GM18867 (cell line): Measurements from ENCODE around the gene EPS8.
"Not testable (repeated sequence)": the region's sequence is repeated elsewhere in the genome, so short reads cannot be mapped to it uniquely, and the experiment has no call there.

Experiments
- ATAC-seq: cut with Tn5 transposase; IDR thresholded peaks from one replicate; pipeline ENCODE4 v1.9.1; 2021; ENCODE audit warnings: mild to moderate bottlenecking, moderate library complexity; ENCODE audit not compliant: unreplicated experiment

EPS8 gene

DNA sequence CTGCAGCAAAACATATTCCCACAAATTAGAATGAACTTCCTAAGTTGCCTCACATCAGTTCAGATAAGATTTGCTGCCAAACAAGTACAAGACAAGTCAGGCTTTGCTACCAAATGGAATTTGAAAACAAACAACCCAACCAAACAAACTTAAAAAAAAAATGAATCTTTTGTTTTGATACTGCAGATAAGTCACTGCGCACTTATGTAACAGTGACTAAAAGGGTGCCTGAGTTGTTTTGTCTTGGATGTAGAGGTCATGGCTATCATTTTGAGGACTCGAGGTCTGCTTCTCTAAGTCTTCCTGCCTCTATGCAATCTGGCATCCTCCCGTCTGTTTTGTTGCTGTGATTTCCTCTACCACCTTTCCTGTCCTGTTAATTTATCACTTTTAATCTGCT, 11.1 kb upstream of the EPS8 start:
- ATAC-seq: no peak

DNA sequence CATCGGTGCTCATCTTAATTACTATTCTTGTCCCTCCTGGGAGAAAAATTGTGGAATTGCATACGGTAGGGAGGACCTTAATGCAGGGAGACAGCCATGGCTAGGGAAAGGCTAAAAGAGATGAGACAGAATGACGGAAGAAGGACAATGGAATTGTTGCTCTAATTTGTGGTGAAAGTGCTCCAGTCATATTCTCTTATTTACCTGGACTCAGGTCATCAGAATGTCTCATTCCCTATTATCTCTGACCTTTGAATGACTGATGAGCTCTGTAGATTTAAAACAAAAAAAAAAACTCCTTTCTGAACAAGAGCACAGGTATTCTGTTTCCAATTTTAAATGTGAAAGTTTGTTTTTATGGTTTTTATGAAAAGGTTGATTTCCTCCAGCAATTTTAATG, 8.6 kb upstream of the EPS8 start:
- ATAC-seq: no peak

DNA sequence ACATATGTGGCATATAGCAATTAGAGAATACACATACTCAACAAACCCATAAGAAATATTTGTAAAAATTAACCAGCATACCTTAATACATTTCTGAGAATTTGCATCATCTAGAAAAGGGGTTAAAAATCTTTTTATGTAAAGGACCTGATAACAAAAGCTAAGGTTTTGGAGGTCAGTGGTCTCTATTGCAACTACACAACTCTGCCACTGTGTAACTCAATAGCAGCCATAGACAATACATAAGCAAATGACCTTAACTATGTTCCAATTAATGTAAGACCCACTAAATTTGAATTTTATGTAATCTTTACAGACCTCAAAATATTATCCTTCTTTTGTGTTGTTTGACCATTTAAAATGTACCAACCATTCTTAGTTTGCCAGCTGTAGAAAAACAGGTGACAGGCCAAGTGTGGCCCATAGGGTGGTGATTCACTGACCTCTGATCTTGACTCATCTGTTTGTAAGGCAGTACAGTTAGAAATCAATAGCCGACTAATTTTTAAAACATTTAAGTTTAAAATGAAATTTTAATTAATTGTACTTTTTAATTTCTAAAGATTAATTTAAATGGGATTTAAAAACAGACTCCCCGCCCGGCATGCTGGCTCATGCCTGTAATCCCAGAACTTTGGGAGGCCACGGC, 7.4 kb upstream of the EPS8 start:
- ATAC-seq: no peak

DNA sequence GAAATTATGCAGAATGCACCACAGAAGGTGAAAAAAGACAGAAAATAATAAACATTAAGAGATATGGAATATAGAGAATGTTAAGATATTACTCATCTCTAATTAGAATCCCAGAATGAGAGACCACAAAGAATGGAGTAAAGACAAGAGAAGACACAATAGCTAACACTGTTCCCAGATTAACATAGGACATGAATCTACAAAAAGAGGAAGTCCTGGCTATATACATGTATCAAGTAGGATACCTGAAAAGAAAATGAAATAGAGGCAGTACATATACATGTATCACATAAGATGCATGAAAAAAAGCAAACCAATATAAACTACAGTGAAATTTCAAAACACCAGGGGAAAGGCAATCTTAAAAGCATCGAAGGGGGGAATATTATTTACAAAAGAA, 5.6 kb upstream of the EPS8 start:
- ATAC-seq: no peak

DNA sequence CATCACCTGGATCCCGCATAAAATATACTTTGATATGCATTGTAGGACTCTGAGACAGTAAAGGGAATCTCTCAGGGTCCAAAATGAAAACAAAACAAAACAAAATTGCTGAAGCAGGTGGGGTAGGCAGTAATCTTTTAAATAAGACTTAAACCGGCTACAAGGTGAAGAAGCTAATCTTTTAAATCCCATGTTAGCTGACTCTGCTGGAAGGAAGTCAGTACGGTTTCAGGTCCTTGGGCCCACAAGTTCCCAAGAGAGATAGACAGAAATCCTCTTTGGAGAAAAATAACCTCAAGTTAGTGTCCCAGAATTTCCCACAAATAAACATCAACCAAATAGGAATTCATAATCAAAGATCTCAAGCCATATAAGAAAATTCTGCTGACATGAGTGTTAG, 5.0 kb upstream of the EPS8 start:
- ATAC-seq: no peak

DNA sequence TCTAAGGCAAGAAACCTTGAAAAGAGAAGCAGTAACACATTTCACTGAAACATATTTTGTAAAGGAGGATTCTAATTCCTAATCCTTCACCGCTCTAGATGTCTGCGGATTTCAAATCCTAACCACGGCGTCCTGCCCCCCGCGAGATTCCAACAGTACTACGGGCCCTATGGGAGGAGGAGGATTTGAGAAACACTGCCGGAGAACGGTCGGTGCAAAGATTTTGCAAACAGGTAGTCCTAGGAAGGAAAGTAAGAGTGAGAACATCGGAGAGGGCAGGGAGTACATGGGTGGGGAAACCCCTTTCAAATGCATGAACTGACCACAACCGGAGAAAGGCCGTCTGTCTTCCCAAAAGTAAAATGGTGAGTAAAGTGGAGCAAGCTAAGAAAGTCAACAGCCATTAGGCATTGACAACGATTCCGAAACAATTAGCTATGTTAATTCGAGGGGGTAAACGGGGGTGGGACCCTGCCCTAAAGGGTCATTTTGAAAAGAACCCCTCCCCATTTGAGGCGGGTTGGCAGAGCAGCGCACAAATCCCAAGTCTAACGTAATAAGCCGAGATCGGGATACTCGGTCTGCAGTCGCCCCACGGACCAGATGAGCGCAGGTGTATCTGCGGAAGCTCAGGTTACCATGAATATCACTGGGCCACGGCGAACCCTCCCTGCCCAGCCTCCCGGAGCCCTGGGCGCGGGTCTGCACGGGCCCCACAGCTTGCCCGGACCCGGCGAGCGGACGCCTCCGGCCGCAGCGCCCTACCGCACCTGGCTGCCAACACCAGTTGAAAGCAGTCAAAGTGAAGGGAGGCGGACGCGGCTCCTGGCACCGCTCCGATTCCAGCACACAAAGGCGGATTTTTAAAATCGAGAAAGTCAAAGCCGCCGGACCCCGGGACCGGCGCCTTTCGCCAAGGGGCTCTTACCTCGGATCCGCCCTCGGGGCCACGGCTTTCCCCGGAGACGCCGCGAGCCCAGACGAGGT, 662 bp downstream of the EPS8 start:
- peak; percentile 35 for ATAC-seq

DNA sequence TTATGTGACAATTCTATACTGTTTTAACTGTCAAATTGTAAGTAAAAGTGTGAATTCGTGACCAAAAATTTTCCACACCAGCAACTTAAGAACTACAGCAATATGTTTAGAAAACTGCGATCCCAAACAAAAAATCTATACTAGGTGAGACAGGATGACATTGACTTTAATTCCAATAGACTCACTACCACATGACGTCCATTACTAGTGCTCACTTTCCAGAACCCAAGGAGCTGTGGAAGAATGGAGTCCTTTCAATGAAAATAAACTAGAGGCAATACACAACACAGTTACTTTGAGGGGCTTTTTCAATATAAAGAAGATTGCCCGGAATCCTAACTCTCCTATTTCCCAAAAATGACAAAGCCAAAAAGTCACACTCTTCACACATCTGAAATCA, 1.4 kb downstream of the EPS8 start:
- no peak for ATAC-seq

DNA sequence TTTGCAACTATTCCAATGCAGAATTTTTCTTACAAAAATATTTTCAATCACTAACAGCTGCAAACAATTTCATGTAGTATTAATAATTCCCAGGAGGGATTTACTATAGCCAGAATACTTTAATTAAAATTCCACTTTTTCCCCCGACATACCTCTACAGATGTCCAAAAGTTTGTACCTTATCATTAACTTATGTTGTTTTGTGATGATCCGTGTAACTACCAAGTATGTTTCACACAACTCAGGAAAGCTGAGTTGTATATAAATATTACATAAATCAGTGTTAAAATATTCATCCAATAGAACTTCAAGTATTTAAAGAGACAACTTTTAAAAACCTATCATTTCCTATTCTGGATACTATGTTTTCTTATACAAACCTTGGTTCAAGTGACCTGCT, 2.4 kb downstream of the EPS8 start:
- no peak for ATAC-seq

DNA sequence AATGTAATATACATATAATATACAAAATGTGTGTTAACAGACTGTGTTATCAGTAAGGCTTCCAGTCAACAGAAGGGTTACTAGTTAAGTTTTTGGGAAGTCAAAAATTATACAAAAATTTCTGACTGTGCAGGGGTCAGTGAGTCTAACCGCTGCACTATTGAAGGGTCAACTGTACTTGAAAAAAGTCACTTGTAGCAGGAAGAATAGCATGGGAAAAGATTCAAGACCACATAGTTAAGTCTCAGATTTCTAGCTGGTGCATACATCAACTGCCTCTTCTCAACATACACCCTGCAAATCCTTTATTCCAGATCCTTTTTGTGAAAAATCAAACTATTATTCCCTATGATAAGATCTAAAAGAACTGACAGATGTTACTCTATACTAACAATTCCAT, 5.9 kb downstream of the EPS8 start:
- no peak for ATAC-seq

DNA sequence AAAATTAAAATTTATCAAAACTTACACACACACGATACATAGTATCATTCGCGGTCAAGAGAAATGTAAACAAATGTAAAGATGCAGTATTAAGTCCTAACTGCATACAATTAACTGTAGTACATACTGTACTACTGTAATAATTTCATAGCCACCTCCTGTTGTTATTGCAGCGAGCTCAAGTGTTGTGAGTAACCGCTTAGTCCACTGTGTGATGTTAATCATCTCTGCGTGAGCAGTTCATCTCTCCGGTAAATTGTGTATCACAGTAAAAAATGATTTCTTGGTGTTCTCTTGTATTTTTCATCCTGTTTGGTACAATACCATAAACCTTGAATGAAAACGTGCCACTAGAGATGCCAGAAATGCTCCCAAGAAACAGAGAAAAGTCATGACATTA, 6.5 kb downstream of the EPS8 start:
- no peak for ATAC-seq

DNA sequence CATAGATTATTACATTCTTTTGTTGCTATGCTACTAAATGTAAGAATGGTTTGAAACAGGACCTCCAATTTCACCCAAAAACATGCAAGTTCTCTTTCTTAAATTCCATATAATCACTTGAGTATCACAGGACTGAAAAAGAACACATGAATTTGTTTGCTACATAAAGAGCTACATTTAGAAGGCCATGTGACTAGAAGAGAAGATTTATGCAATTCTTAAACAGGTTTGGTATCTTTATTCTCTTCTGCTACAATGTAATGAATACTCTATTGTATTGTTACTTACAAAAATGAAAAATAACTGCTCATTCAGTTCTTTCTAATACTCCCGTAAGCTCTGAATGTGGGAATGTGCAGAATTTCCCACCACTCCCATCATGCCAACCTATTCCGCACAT, 9.3 kb downstream of the EPS8 start:
- no peak for ATAC-seq

DNA sequence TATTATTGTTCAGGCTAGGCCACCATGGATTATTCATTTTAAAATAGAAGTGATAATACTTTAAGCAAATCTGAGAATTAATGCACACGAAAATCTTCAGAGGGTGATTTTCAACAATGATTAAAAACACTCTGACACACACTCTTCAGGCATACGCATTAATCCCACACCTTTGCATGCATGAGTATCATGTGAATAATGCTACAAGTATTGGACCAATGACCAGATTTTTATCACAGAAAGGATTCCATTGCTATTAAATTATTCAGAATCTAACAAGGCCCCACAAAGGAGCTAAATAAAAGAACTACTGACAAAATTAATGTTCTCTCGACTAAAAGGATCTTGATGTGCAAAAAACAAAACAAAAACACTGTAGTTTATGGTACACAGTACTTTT, 11.1 kb downstream of the EPS8 start:
- ATAC-seq: no peak

DNA sequence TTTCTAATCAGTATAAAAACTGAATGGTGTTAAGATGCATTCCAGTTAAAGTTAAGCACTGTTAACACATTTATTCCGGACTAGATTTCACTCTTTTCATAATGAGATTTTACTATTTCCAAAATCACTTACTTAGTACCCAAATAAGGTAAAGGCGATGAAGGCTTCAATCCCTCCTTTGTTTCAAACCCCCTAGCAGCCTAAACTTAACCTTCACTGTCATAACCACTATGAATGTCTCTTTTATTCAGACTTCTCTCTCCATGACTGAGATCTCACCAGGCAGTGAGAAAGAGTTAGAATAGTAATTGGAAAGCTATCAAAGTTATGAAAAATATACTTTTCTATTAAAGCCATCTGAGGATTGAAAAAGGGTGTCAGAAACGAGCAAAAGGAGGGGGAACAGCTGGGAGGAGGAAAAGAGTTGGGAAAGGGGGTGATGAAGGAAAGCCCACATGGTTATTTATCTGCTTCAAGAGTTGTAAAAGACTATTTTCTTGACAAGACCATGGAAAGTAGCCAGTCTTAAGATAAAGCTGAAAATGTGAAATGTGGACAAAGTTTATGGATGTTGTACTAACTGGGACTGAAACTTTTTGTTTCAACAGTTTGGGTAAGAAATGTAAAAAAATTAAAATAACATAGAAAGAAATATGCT, 11.7 kb downstream of the EPS8 start:
- no peak for ATAC-seq

DNA sequence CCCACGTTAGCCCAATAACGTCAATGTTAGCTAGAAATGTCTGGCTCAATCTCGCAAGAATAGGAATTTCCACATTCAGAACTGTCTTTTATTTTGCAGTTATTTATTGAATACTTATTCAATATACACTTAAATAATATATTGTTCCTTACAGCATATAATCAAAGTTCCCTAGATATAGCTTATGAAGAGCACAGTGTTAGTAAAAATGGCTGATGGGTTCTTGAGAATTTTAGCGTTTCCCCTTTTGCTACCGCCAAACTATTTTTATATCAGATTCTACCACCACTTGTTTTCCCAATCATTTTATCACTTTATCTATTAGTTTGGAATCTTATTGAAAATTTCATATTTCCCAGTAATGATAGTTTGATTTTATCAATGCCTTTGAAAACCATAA, 12.7 kb downstream of the EPS8 start:
- no peak for ATAC-seq

DNA sequence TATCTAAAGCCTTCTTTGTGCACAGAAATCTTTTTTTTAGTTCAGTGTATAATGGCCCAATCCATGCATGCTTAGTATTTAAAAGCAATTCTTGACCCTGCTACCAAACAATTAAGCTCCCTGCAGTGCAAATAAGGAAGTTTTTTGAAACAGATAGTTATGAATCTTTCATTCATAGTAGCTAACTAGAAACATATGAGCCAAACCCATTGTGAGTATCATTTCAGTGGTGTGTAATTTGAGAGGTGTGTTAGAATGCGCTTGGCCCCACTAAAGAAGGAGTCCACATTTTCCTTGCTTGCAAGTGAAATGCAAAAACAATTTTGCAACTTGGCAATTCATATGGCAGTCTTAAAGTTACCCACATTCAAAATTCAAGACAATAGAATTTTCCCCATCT, 14.4 kb downstream of the EPS8 start:
- no peak for ATAC-seq

DNA sequence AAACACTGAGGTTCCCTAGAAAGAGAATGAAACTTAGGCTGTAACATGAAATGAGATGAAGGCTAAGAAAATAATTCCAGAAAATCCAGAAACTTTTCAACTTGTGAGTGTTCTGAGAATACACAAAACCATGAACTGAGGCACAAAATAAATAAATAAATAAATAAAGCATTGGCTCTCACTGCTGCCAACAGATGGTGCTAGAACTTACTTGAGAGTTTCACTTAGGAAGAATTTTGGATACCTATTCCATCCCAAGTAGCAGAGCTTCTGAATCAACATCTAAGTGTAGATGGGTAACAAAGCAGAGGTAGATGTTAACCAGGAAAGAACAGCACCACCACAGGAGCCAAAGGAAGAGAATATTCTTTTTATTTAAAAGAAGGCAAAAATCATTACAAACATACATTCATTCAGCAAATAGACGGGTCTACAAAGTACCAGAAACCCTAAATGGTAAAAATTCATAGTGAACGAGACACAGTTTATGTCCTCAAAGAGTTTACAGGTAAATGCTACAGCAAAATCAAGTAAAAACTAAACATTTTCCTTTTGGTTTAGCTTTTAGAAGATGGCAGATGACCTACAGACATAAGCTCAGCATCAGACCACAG, 16.7 kb downstream of the EPS8 start:
- ATAC-seq: no peak

DNA sequence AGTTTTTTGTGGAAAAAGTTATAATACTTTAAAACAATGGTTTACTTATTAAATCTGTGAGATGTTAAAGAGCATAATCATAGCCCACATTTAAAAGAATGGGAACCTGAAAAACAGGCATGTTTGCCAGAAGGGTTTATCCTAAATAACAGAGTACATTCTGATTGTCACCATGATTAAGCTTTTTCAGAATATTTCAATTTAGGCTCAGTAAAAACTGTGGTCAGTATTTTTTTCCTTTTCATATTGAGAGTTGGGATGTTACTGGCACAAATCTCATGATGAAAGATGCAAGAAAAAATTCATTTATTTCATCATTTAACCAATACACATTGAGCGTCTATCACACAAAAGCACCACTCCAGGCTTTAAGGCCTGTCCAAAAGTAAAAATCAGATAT, 18.6 kb downstream of the EPS8 start:
- no peak for ATAC-seq

DNA sequence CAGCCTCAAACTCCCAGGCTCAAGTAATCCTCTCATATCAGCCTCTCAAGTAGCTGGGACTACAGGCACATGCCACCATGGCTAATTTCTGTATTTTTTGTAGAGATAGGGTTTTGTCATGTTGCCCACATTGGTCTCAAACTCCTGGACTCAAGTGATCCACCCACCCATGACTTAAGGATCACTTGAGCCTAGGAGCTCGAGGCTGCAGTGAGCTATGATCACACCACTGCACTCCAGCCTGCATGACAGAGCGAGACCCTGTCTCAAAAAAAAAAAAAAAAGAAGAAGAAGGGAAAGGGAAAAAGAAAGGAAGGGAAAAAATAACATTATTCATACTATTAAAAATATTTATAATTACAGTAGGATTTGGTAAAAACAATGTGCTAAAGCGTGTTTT, 19.2 kb downstream of the EPS8 start:
- ATAC-seq: no peak

DNA sequence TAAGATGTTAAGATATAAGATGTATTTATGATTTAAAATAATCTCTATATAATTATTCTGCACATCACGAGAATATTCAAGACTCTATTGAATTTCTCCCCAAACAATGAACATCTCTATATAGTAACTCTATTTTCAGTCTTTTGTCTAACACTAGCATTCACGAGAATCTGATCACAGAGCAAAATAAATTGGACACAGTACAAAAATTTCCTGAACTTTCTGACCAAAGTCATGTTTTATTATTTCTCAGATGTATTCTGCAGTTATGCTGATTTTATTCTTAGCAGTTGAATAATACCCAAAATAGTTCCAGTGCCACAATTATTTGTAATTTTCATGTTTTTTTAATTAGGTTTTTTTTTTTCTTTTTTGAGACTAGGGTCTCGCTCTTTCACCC, 19.6 kb downstream of the EPS8 start:
- ATAC-seq: no peak

DNA sequence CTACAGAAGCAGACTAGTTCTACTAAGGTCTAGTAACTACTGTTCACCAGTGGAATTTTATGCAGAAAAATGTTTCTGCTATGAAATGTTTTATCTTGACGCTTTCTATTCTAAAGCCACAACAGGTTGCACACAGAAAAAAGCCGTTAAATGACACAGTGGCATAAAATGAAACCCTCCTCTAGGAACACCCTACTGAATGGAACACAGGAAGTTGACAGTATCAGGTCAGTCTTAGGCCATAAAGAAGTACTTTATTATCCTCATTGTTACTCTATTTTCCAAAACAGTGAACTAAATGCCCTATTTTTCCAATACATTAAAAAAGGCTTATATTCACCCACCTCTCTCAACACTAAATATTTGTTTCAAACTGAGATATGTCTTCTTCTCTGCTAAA, 21.9 kb downstream of the EPS8 start:
- ATAC-seq: no peak

DNA sequence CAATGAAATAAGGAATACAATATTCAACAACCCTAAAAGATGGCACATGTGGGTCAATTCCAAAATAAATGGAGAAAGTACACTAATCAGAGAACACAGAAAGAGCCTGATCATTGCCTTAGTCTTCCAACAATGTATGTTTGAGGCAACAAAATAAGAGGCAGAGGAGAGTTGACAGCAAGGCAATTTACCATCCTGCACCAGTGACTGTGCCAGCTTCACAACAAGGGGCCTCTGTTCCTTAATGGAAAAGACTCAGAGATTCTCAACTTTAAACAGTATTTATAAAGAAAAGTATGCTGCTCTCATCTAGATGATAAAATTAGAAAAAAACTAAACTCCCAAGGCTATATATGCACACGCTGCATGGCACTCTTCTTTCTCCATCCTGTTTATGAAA, 25.9 kb downstream of the EPS8 start:
- ATAC-seq: no peak

DNA sequence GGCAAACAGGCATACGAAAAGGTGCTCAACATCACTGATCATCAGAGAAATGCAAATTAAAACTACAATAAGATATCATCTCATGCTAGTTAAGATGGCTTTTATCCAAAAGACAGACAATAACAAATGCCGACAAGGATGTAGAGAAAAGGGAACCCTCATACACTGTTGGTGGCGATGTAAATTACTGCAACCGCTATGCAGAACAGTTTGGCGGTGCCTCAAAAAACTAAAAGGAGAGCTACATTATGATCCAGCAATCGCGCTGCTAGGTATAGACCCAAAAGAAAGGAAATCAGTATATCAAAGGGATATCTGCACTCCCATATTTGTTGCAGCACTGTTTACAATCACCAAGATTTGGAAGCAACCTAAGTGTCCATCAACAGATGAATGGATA, 27.0 kb downstream of the EPS8 start:
- not testable (repeated sequence) for ATAC-seq
